Ovary (tissue), 3 donors: ENCODE results near the gene SLC25A41.

Source experiments
- EP300 ChIP-seq: sonication (generic); formaldehyde crosslinking; IDR thresholded peaks from one replicate; pipeline ENCODE4 v1.6.1; 2017; ENCODE audit warnings: antibody characterized with exemption
- POLR2A ChIP-seq: fragments of 450-650 bp; IDR thresholded peaks from one replicate; pipeline ENCODE4 v1.6.1; 2017; ENCODE audit warnings: antibody characterized with exemption, mild to moderate bottlenecking, moderate library complexity
- TF ChIP-seq, protein P1 (sequence below), 3 donors: fragments of 450-650 bp in 2 of 3; fragments of 200-600 bp in 1 of 3; IDR thresholded peaks; one replicate each; pipeline versions ENCODE4 v1.5.1 to v1.8.0; 2016 to 2022; ENCODE audit warnings: antibody characterized with exemption in 3 of 3, mild to moderate bottlenecking in 1 of 3
- donor health status: DM: no; HTN: no; CAD: no.

GRCh38 chr19:6450166-6450565, 16.6 kb upstream of the SLC25A41 start:
- TF ChIP-seq, protein P1, sequence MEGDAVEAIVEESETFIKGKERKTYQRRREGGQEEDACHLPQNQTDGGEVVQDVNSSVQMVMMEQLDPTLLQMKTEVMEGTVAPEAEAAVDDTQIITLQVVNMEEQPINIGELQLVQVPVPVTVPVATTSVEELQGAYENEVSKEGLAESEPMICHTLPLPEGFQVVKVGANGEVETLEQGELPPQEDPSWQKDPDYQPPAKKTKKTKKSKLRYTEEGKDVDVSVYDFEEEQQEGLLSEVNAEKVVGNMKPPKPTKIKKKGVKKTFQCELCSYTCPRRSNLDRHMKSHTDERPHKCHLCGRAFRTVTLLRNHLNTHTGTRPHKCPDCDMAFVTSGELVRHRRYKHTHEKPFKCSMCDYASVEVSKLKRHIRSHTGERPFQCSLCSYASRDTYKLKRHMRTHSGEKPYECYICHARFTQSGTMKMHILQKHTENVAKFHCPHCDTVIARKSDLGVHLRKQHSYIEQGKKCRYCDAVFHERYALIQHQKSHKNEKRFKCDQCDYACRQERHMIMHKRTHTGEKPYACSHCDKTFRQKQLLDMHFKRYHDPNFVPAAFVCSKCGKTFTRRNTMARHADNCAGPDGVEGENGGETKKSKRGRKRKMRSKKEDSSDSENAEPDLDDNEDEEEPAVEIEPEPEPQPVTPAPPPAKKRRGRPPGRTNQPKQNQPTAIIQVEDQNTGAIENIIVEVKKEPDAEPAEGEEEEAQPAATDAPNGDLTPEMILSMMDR (IDR thresholded peaks at IDR 0.05): no peak
- no peak for TF ChIP-seq POLR2A
- no peak for TF ChIP-seq EP300
